ENCODE measurements around the gene MYO9B. TPM values are rescaled to one million over a fixed set of nuclear protein-coding genes. Genes with fewer than 3 reads are reported as not detected.
"Not testable (repeated sequence)": the region's sequence is repeated elsewhere in the genome, so short reads cannot be mapped to it uniquely, and the experiment has no call there.

The MYO9B gene
- total RNA-seq, 2 experiments from 2014 or later = 280 to 356 TPM

GRCh38 chr19:17180997-17181702 lies 105.6 kb downstream of the MYO9B start:
- CTCF ChIA-PET = interaction anchor here (3.6 kb wide), 1 partner anchor 56 kb away, joined by 20 read pairs; no protein-coding TSS in a partner anchor
- peaks cover 52% of the 10 kb centered on the region for H3K36me3 Mint-ChIP-seq
- H3K27ac Mint-ChIP-seq = peak overlapping the region; percentile 96
- ATAC-seq (no peak), DNase-seq (no peak)
- no peaks in the 10 kb centered on the region for H3K27me3 Mint-ChIP-seq
- H3K9me3 Mint-ChIP-seq (ENCODE audit: low read depth) = no peaks in the 10 kb centered on the region
- peaks cover 45% of the 10 kb centered on the region for H3K4me1 Mint-ChIP-seq
- no peak overlapping the region for H3K4me3 Mint-ChIP-seq

- ATAC-seq = peak; percentile 27
- Mint-ChIP-seq H3K4me1 (peaks cover 53% of the 10 kb centered on the region), H3K27me3 (no peaks in the 10 kb centered on the region), H3K4me3 (peak overlapping the region; percentile 77), H3K27ac (peak overlapping the region; percentile 96), H3K36me3 (peaks cover 55% of the 10 kb centered on the region), H3K9me3 (ENCODE audit: low read depth) (no peaks in the 10 kb centered on the region)
- CTCF ChIA-PET = interaction anchor here (1.0 to 3.6 kb wide), 23 partner anchors 9 to 203 kb away, joined by 3 to 26 read pairs (median 5); partner anchors contain the start of genes HAUS8, MYO9B, OCEL1 and USE1
- peak; percentile 68 for DNase-seq
These were observed 107.7 kb downstream of the MYO9B start for GRCh38 chr19:17183271-17183761.

- Mint-ChIP-seq H3K36me3 (peaks cover 56% of the 10 kb centered on the region), H3K9me3 (ENCODE audit: low read depth) (no peaks in the 10 kb centered on the region)
- ATAC-seq = peak; percentile 68
These were observed 108.3 kb downstream of the MYO9B start for GRCh38 chr19:17183858-17184321.

GRCh38 chr19:17184371-17184841 lies 108.8 kb downstream of the MYO9B start:
- H3K36me3 Mint-ChIP-seq = peaks cover 57% of the 10 kb centered on the region
- H3K4me1 Mint-ChIP-seq = peaks cover 53% of the 10 kb centered on the region
- CTCF ChIA-PET = interaction anchor here (0.9 to 3.6 kb wide), 24 partner anchors 10 to 202 kb away, joined by 3 to 26 read pairs (median 4); partner anchors contain the start of genes HAUS8, MYO9B, OCEL1 and USE1

More at GRCh38 chr19:17183858-17184321, 108.3 kb downstream of the MYO9B start:
- CTCF ChIA-PET = interaction anchor here (0.9 to 3.6 kb wide), 25 partner anchors 10 to 202 kb away, joined by 3 to 26 read pairs (median 4); partner anchors contain the start of genes HAUS8, MYO9B, OCEL1 and USE1
- peaks cover 53% of the 10 kb centered on the region for H3K4me1 Mint-ChIP-seq
- H3K4me3 Mint-ChIP-seq = peak overlapping the region; percentile 77
- peak; percentile 76 for DNase-seq
- no peaks in the 10 kb centered on the region for H3K27me3 Mint-ChIP-seq
- peak overlapping the region; percentile 96 for H3K27ac Mint-ChIP-seq

GRCh38 chr19:17185590-17185989 lies 110.0 kb downstream of the MYO9B start:
- peak overlapping the region; percentile 56 for H3K4me3 Mint-ChIP-seq
- no peaks in the 10 kb centered on the region for H3K27me3 Mint-ChIP-seq
- H3K9me3 Mint-ChIP-seq (ENCODE audit: low read depth) = no peaks in the 10 kb centered on the region
- DNase-seq (no peak), ATAC-seq (no peak)
- peak overlapping the region; percentile 74 for H3K27ac Mint-ChIP-seq
- H3K36me3 Mint-ChIP-seq = peaks cover 59% of the 10 kb centered on the region
- peaks cover 53% of the 10 kb centered on the region for H3K4me1 Mint-ChIP-seq
- CTCF ChIA-PET = interaction anchor here (0.9 to 3.6 kb wide), 5 partner anchors 28 to 118 kb away, joined by 3 to 26 read pairs (median 4); partner anchors contain the start of genes HAUS8 and MYO9B

More at GRCh38 chr19:17184371-17184841, 108.8 kb downstream of the MYO9B start:
- ATAC-seq (peak; percentile 89), DNase-seq (peak; percentile 91)
- H3K4me3 Mint-ChIP-seq = peak overlapping the region; percentile 77
- H3K9me3 Mint-ChIP-seq (ENCODE audit: low read depth) = no peaks in the 10 kb centered on the region
- H3K27me3 Mint-ChIP-seq = no peaks in the 10 kb centered on the region
- H3K27ac Mint-ChIP-seq = peak overlapping the region; percentile 96

GRCh38 chr19:17191736-17192135 lies 116.2 kb downstream of the MYO9B start:
- ATAC-seq; CTCF ChIA-PET; H3K9me3 Mint-ChIP-seq (ENCODE audit: low read depth); H3K27ac Mint-ChIP-seq; H3K27me3 Mint-ChIP-seq; DNase-seq; H3K4me1 Mint-ChIP-seq; H3K4me3 Mint-ChIP-seq: not testable (repeated sequence)
- H3K36me3 Mint-ChIP-seq = peaks cover 50% of the 10 kb centered on the region

GRCh38 chr19:17192751-17193150 lies 117.2 kb downstream of the MYO9B start:
- ATAC-seq (no peak), DNase-seq (no peak)
- Mint-ChIP-seq H3K27me3 (no peaks in the 10 kb centered on the region), H3K4me1 (peaks cover 2% of the 10 kb centered on the region), H3K36me3 (peaks cover 49% of the 10 kb centered on the region), H3K4me3 (no peak overlapping the region), H3K27ac (no peak overlapping the region), H3K9me3 (ENCODE audit: low read depth) (no peaks in the 10 kb centered on the region)
- CTCF ChIA-PET = interaction anchor here (1.0 kb wide), 1 partner anchor 11 kb away, joined by 3 read pairs; no protein-coding TSS in a partner anchor

- peaks cover 2% of the 10 kb centered on the region for H3K4me1 Mint-ChIP-seq
These were observed 119.0 kb downstream of the MYO9B start for GRCh38 chr19:17194608-17195007.

GRCh38 chr19:17195106-17195505 lies 119.5 kb downstream of the MYO9B start:
- ATAC-seq (no peak), DNase-seq (no peak)
- no peaks in the 10 kb centered on the region for H3K9me3 Mint-ChIP-seq (ENCODE audit: low read depth)
- CTCF ChIA-PET = no interaction called here
- peaks cover 46% of the 10 kb centered on the region for H3K36me3 Mint-ChIP-seq
- no peak overlapping the region for H3K4me3 Mint-ChIP-seq
- no peaks in the 10 kb centered on the region for H3K27me3 Mint-ChIP-seq
- peaks cover 2% of the 10 kb centered on the region for H3K4me1 Mint-ChIP-seq
- H3K27ac Mint-ChIP-seq = no peak overlapping the region

More at GRCh38 chr19:17194608-17195007, 119.0 kb downstream of the MYO9B start:
- no peak overlapping the region for H3K4me3 Mint-ChIP-seq
- no peak for DNase-seq
- H3K27ac Mint-ChIP-seq = no peak overlapping the region
- CTCF ChIA-PET = no interaction called here
- H3K27me3 Mint-ChIP-seq = no peaks in the 10 kb centered on the region
- no peak for ATAC-seq
- H3K36me3 Mint-ChIP-seq = peaks cover 46% of the 10 kb centered on the region
- H3K9me3 Mint-ChIP-seq (ENCODE audit: low read depth) = no peaks in the 10 kb centered on the region

GRCh38 chr19:17196610-17197009 lies 121.0 kb downstream of the MYO9B start:
- Mint-ChIP-seq H3K27ac (peak overlapping the region; percentile 8), H3K9me3 (ENCODE audit: low read depth) (no peaks in the 10 kb centered on the region), H3K4me3 (no peak overlapping the region), H3K27me3 (no peaks in the 10 kb centered on the region), H3K4me1 (peaks cover 2% of the 10 kb centered on the region), H3K36me3 (peaks cover 49% of the 10 kb centered on the region)
- CTCF ChIA-PET = no interaction called here
- ATAC-seq (no peak), DNase-seq (no peak)

- CTCF ChIA-PET = no interaction called here
- DNase-seq = no peak
- Mint-ChIP-seq H3K9me3 (ENCODE audit: low read depth) (no peaks in the 10 kb centered on the region), H3K27ac (no peak overlapping the region), H3K4me3 (no peak overlapping the region), H3K27me3 (no peaks in the 10 kb centered on the region), H3K36me3 (peaks cover 60% of the 10 kb centered on the region), H3K4me1 (peaks cover 2% of the 10 kb centered on the region)
- ATAC-seq = no peak
These were observed 122.1 kb downstream of the MYO9B start for GRCh38 chr19:17197666-17198065.

GRCh38 chr19:17200408-17201079 lies 125.0 kb downstream of the MYO9B start:
- no peak overlapping the region for H3K27ac Mint-ChIP-seq
- no peak overlapping the region for H3K4me3 Mint-ChIP-seq
- H3K27me3 Mint-ChIP-seq = no peaks in the 10 kb centered on the region
- peaks cover 64% of the 10 kb centered on the region for H3K36me3 Mint-ChIP-seq
- H3K4me1 Mint-ChIP-seq = peaks cover 2% of the 10 kb centered on the region
- CTCF ChIA-PET = no interaction called here
- no peak for ATAC-seq
- DNase-seq = no peak
- H3K9me3 Mint-ChIP-seq (ENCODE audit: low read depth) = no peaks in the 10 kb centered on the region

GRCh38 chr19:17202249-17202648 lies 126.7 kb downstream of the MYO9B start:
- H3K4me3 Mint-ChIP-seq = no peak overlapping the region
- CTCF ChIA-PET = no interaction called here
- H3K9me3 Mint-ChIP-seq (ENCODE audit: low read depth) = no peaks in the 10 kb centered on the region
- H3K36me3 Mint-ChIP-seq = peaks cover 63% of the 10 kb centered on the region
- no peak overlapping the region for H3K27ac Mint-ChIP-seq
- H3K4me1 Mint-ChIP-seq = no peaks in the 10 kb centered on the region
- no peak for DNase-seq
- H3K27me3 Mint-ChIP-seq = no peaks in the 10 kb centered on the region
- peak; percentile 32 for ATAC-seq

Data from activated CD8-positive, alpha-beta memory T cell treated with anti-CD3 and anti-CD28 coated beads, Interleukin-2, amount 10 ng/mL, durations not matched to agents 7 days and 5 days (primary cell).